Measurements from ENCODE around the gene LRWD1.
A peak's percentile ranks its signal among the peaks of the same experiment; 100 is the strongest.
"Not testable (repeated sequence)": the region's sequence is repeated elsewhere in the genome, so short reads cannot be mapped to it uniquely, and the experiment has no call there.

The LRWD1 gene

GRCh38 chr7:102444961-102445673 is 19.7 kb upstream of the LRWD1 start:
- no peak for DNase-seq

GRCh38 chr7:102445674-102446071 is 19.1 kb upstream of the LRWD1 start:
- DNase-seq: no peak

DNA sequence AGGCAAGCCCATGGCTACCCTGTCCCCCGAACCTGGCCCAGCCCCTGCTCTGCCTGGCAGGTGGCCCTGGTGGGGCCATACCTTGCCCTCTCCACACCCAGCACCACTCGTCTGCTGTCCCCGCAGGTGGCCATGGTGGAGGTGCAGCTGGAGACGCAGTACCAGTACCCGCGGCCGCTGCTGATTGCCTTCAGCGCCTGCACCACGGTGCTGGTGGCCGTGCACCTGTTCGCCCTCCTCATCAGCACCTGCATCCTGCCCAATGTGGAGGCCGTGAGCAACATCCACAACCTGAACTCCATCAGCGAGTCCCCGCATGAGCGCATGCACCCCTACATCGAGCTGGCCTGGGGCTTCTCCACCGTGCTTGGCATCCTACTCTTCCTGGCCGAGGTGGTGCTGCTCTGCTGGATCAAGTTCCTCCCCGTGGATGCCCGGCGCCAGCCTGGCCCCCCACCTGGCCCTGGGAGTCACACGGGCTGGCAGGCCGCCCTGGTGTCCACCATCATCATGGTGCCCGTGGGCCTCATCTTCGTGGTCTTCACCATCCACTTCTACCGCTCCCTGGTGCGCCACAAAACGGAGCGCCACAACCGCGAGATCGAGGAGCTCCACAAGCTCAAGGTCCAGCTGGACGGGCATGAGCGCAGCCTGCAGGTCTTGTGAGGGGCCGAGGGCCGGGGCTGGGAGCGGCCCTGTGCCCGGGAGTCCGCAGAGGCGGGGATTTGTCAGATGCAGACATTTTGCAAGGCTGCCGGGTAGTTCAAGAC is 18.2 kb upstream of the LRWD1 start:
- DNase-seq: no peak

DNA sequence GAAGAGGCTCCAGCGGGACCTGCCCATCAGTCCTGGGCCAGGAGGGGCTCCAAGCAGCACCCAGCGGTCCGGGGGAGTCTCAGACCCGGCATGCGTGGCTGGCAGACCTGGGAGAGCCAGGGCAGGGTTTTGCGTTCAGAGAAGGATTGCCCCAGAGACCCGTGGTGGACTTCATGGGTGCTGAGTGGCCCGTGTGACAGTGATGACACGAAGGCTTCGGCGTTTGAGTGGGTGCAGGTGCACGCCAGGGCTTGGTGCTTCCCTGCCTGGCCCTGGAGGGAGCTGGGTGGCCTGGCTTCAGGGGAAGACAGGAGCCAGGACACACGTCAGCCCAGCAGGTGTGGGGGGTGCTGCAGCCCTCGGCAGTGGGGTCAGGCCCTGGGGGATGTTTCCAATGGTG is 17.5 kb upstream of the LRWD1 start:
- no peak for DNase-seq

DNA sequence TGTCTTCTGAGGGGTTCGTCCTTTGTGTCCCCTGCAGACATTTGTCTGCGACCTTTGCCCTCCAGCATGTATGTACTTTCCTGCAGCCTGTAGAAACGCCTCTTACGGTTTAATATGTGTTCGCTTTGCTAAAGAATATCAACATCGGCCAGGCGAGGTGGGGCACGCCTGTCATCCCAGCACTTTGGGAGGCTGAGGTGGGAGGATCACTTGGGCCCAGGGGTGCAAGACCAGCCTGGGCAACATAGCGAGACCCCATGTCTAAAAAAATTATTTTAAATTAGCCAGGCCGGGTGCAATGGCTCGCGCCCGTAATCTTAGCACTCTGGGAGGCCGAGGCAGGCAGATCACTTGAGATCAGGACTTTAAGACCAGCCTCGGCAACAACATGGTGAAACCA is 15.6 kb upstream of the LRWD1 start:
- DNase-seq: no peak

GRCh38 chr7:102450242-102450641 is 14.5 kb upstream of the LRWD1 start:
- DNase-seq: peak; percentile 60

DNA sequence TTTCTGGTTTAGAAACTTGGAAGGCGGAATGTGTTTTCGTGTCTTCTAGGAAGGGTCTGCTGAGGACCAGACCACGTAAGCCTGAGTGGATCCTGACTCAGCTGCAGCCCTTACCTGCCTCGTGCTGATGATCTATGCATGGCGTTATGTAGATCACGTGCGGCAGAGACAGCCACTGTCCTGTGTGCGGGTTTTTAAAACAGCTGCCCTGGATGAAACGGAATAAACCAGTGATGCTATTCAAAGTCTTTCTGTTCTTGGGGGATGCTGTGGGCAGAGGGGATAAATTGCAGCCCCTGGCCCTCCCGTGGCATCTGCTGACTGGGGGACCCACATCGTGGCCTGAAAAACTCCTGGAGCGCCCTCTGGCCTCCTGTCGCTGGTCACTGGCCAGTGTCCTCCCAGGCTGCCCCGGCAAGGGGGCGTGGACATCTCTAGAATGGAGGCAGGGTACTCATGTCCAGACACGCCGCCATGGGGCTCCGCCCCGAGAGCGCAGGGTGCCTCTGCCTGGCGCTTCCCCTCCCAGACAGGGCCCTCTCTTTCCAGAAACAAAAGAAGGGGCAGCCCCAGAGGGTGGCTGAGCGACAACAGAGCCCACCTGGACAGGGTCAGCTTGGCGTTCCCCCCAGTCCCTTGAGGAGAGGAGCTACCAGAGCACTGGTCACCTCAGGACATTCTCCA is 13.3 kb upstream of the LRWD1 start:
- no peak for DNase-seq

- DNase-seq: no peak
Measured at GRCh38 chr7:102452451-102452850, 12.3 kb upstream of the LRWD1 start.

DNA sequence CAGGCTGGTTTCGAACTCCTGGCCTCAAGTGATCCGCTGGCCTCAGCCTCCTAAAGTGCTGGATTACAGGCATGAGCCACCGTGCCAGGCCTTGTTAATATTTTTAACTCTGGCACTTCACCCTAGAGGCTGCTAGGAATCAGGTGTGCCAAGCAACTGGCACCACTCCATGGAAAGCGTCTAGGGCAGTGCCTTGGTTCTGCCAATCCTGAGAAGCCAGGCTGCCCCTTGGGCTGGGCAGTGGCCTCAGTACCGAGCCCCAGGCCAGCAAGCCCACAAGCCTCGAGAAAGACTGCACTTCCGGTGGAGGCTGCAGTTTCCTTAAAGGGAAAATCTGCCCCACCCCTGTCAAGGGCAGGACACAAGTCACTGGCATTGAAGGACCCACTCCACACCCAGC is 11.5 kb upstream of the LRWD1 start:
- DNase-seq: no peak

GRCh38 chr7:102454468-102454867 is 10.3 kb upstream of the LRWD1 start:
- DNase-seq: no peak

GRCh38 chr7:102454932-102455331 is 9.9 kb upstream of the LRWD1 start:
- DNase-seq: not testable (repeated sequence)

- DNase-seq: no peak
Measured at GRCh38 chr7:102455596-102455995, 9.2 kb upstream of the LRWD1 start.

DNA sequence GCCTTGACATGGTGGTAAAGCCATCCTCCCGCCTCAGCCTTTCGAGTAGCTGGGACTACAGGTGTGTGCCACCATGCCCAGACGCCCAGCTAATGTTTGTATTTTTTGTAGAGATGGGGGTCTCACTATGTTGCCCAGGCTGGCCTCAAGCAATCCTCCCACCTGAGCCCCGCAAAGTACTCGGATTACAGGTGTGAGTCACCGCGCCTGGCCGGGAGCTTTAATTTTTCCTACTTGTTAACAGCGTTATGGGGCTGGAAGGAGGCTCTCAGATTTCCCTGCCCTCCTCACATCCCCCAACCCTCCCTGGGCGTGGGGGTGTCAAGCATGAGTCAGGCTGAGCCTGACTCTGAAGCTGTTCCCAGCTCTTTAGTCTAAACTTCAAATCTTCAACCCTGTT is 8.5 kb upstream of the LRWD1 start:
- DNase-seq: no peak

GRCh38 chr7:102457352-102457924 is 7.3 kb upstream of the LRWD1 start:
- DNase-seq: no peak

GRCh38 chr7:102459221-102459844 is 5.5 kb upstream of the LRWD1 start:
- no peak for DNase-seq

GRCh38 chr7:102460467-102460866 is 4.3 kb upstream of the LRWD1 start:
- no peak for DNase-seq

GRCh38 chr7:102463841-102464576 is 775 bp upstream of the LRWD1 start:
- DNase-seq: no peak

GRCh38 chr7:102466097-102466496 is 1.3 kb downstream of the LRWD1 start:
- DNase-seq: no peak

DNA sequence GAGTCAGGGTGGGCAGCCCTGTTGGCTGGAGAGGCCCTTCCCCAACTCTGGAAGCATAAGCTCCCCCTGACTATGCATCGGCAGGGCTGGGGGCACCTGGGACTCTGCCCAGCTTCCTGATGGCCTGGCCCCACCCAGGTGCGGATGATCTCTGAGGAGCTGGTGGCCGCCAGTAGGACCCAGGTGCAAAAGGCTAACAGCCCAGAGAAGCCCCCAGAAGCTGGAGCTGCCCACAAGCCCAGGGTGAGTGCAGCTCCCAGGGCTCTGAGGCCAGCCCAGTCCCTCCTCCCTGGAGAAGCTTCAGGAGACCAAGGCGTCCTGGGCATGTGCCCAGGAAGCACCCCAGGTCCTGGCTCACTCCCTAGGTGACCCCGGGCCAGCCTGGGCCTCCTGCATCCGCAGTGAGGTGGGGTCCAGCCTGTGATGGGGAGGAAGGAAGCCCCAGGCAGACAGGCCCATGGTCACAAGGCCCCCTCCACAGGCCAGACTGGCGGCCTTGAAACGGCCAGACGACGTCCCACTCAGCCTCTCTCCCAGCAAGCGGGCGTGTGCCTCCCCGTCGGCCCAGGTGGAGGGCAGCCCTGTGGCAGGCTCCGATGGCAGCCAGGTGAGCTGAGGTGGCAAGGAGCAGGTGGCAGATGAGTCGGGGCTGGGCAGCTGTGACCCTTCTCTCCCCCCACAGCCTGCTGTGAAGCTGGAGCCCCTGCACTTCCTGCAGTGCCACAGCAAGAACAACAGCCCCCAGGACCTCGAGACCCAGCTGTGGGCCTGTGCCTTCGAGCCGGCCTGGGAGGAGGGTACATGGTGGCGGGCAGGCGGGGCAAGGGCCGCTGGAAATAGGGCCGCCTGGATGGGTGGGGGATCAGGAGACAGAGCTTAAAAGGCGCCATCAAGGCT is 3.0 kb downstream of the LRWD1 start:
- no peak for DNase-seq

DNA sequence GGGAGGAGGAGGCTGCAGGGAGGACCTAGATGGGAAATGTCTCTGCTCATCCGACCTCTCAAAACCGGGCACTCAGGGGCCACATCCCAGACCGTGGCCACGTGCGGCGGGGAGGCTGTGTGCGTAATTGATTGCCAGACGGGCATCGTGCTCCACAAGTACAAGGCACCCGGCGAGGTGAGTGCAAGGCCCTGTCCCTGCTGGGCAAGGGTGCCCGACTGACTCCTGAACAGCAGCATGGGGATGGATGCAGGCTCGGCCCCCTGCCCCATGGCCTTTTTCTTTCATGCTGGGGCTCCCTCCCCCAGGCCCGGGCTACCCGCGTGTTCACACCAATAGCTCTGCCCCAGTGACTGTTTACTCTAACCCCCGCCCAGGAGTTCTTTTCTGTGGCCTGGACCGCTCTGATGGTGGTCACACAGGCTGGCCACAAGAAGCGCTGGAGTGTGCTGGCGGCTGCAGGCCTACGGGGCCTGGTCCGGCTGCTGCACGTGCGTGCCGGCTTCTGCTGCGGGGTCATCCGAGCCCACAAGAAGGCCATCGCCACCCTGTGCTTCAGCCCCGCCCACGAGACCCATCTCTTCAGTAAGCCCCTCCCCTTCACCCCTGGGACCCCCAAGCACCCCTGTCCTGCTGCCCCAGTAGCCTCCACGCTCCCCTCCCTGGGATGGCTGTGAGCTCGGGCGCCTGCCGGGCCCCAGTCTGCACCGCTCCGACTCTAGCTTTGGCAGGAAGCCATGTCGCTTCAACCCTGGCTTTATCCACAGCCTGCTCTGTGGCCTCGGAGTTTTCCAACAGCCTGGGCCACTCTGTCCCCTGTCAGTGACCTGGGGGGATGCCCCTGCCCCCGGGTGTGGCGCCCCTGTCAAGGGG is 3.9 kb downstream of the LRWD1 start:
- peak; percentile 8 for DNase-seq
